ENCODE measurements around the gene OBP2B.

OBP2B gene

DNA sequence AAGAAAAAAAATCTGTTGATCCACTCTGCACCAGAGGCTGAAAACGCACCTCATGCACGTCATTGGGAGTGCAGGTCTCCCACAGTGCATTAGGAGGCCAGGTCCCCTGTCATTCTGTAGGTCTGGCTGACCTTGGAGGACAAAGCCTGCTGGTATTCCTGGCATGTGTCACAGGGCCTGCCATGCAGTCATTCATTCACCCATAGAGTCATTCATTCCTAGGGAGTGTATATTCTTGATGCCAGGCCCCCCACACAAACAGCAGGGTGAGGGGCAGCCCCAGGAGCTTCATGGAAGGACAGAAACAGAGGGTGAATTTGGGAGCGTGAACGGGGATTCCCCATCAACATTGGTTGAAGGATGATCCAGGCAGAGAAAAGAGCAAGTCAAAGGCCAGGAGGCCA is 47.5 kb downstream of the OBP2B start:
- no peak for DNase-seq (ENCODE audit: low read depth in 1 of 2, low spot score in 1 of 2)
- H3K4me3 ChIP-seq (replicated peaks; ENCODE audit: insufficient read depth, low read length): no peak overlapping the region
- TF ChIP-seq POLR2AphosphoS5 (IDR thresholded peaks at IDR 0.05; ENCODE audit: low read depth) (no peak), GABPA (IDR thresholded peaks at IDR 0.05; ENCODE audit: low read depth) (no peak), SPI1 (IDR thresholded peaks at IDR 0.05; ENCODE audit: borderline replicate concordance, low read depth) (no peak)
- TF ChIP-seq, protein P1, sequence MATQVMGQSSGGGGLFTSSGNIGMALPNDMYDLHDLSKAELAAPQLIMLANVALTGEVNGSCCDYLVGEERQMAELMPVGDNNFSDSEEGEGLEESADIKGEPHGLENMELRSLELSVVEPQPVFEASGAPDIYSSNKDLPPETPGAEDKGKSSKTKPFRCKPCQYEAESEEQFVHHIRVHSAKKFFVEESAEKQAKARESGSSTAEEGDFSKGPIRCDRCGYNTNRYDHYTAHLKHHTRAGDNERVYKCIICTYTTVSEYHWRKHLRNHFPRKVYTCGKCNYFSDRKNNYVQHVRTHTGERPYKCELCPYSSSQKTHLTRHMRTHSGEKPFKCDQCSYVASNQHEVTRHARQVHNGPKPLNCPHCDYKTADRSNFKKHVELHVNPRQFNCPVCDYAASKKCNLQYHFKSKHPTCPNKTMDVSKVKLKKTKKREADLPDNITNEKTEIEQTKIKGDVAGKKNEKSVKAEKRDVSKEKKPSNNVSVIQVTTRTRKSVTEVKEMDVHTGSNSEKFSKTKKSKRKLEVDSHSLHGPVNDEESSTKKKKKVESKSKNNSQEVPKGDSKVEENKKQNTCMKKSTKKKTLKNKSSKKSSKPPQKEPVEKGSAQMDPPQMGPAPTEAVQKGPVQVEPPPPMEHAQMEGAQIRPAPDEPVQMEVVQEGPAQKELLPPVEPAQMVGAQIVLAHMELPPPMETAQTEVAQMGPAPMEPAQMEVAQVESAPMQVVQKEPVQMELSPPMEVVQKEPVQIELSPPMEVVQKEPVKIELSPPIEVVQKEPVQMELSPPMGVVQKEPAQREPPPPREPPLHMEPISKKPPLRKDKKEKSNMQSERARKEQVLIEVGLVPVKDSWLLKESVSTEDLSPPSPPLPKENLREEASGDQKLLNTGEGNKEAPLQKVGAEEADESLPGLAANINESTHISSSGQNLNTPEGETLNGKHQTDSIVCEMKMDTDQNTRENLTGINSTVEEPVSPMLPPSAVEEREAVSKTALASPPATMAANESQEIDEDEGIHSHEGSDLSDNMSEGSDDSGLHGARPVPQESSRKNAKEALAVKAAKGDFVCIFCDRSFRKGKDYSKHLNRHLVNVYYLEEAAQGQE (IDR thresholded peaks at IDR 0.05; ENCODE audit: insufficient replicate concordance, low read depth): no peak
- TF ChIP-seq, protein P2, sequence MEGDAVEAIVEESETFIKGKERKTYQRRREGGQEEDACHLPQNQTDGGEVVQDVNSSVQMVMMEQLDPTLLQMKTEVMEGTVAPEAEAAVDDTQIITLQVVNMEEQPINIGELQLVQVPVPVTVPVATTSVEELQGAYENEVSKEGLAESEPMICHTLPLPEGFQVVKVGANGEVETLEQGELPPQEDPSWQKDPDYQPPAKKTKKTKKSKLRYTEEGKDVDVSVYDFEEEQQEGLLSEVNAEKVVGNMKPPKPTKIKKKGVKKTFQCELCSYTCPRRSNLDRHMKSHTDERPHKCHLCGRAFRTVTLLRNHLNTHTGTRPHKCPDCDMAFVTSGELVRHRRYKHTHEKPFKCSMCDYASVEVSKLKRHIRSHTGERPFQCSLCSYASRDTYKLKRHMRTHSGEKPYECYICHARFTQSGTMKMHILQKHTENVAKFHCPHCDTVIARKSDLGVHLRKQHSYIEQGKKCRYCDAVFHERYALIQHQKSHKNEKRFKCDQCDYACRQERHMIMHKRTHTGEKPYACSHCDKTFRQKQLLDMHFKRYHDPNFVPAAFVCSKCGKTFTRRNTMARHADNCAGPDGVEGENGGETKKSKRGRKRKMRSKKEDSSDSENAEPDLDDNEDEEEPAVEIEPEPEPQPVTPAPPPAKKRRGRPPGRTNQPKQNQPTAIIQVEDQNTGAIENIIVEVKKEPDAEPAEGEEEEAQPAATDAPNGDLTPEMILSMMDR (IDR thresholded peaks at IDR 0.05; ENCODE audit: insufficient read depth, low read length): no peak
- H3K27ac ChIP-seq (replicated peaks): no peak overlapping the region
- no peaks in the 10 kb centered on the region for H3K27me3 ChIP-seq (ENCODE audit: insufficient read depth, poor library complexity, severe bottlenecking)

DNA sequence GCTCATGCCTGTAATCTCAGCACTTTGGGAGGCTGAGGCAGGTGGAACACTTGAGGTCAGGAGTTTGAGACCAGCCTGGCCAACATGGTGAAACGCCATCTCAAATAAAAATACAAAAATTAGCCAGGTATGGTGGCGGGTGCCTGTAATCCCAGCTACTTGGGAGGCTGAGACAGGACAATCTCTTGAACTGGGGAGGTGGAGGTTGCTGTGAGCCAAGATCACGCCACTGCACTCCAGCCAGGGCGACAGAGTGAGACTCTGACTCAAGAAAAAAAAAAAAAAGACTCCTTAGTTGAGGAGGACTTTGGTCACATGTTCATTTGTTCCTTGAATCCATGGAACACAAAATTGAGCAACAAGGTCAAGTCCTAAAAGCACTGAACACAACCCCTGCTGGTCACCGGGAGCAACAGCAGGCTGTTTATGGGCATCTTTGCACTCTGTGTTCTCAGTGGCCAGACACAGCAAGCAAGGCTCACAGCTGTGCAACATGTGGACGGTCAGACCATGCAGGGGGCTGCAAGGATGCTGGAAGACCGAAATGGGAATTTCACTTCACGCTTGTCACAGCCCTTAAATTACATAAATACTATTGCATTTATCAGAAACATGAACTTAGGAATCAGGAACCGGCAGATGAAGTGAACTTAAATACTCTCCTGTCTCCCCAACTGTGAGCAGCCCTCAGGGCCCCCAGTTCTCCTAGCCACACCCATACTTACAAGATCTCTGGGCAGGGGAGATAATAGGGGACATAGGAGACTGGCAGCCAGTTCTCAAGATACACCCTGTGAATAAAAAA is 48.1 kb downstream of the OBP2B start:
- TF ChIP-seq, protein P2 (IDR thresholded peaks at IDR 0.05; ENCODE audit: insufficient read depth, low read length): peak; percentile 95
- TF ChIP-seq, protein P1 (IDR thresholded peaks at IDR 0.05; ENCODE audit: insufficient replicate concordance, low read depth): no peak
- Histone ChIP-seq H3K27me3 (ENCODE audit: insufficient read depth, poor library complexity, severe bottlenecking) (no peaks in the 10 kb centered on the region), H3K27ac (replicated peaks) (no peak overlapping the region), H3K4me3 (replicated peaks; ENCODE audit: insufficient read depth, low read length) (no peak overlapping the region)
- DNase-seq (ENCODE audit: low read depth in 1 of 2, low spot score in 1 of 2): peak; percentile 65 to 84

DNA sequence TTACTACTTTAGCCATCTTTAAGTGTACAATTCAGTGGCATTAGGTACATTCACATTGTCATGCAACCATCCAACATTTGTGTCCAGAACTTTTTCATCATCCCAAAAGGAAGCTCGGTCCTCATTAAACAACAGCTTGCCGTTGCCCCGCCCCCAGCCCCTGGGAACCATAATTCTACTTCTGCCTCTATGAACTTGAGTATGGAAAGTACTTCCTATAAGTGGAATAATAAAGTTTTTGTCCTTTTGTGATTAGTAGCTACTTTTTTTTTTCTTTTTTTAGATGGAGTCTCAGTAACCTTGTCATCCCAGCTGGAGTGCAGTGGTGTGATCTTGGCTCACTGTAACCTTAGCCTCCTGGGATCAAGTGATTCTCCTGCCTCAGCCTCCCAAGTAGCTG is 50.4 kb downstream of the OBP2B start:
- no peaks in the 10 kb centered on the region for H3K27me3 ChIP-seq (ENCODE audit: insufficient read depth, poor library complexity, severe bottlenecking)
- DNase-seq (ENCODE audit: low read depth in 1 of 2, low spot score in 1 of 2): no peak
- H3K27ac ChIP-seq (replicated peaks): no peak overlapping the region
- no peak overlapping the region for H3K4me3 ChIP-seq (replicated peaks; ENCODE audit: insufficient read depth, low read length)
- TF ChIP-seq SPI1 (IDR thresholded peaks at IDR 0.05; ENCODE audit: borderline replicate concordance, low read depth) (no peak), POLR2AphosphoS5 (IDR thresholded peaks at IDR 0.05; ENCODE audit: low read depth) (no peak), GABPA (IDR thresholded peaks at IDR 0.05; ENCODE audit: low read depth) (no peak)
- TF ChIP-seq, protein P1 (IDR thresholded peaks at IDR 0.05; ENCODE audit: insufficient replicate concordance, low read depth): no peak
- TF ChIP-seq, protein P2 (IDR thresholded peaks at IDR 0.05; ENCODE audit: insufficient read depth, low read length): no peak

Measured in HL-60 (cell line).